Keratinocyte (primary cell): Measurements from ENCODE around the gene KRT71.

Experiments used
- EZH2 ChIP-seq: IDR thresholded peaks from one replicate; pipeline ENCODE4 v1.6.1; 2012; ENCODE audit warnings: inconsistent platforms, mild to moderate bottlenecking, low read length, moderate library complexity
- TF ChIP-seq, protein P1 (sequence below), 3 experiments: IDR thresholded peaks in 1 of 3; conservative IDR thresholded peaks in 1 of 3; optimal IDR thresholded peaks in 1 of 3; 2 replicates in 2 of 3; 3 replicates in 1 of 3; pipeline versions ENCODE3 to v1.5.1; 2011; ENCODE audit warnings: low read length in 3 of 3, mild to moderate bottlenecking in 3 of 3, moderate library complexity in 2 of 3, control low read depth in 1 of 3, inconsistent platforms in 1 of 3; ENCODE audit not compliant: insufficient read depth in 2 of 3; ENCODE audit errors: extremely low read depth in 1 of 3

DNA sequence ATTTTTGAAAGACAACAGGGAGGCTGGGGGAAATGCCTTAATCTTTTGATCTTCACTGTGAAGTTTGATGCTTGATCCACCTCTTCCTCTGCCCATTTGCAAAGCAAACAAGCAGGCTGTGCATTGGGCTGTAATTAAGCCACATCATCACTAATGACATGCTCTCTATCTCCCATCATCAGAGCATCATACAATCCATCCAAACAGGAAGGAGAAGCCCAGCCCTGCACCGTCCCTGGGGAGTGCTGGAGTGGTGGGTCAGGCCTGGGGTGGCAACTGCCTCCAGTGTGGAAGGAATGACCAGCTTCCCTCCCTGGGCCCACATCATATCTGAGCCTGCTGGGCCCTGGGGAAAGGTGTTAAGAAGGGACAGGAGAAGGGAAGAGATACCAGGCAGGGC, 27.6 kb upstream of the KRT71 start:
- TF ChIP-seq, protein P1, sequence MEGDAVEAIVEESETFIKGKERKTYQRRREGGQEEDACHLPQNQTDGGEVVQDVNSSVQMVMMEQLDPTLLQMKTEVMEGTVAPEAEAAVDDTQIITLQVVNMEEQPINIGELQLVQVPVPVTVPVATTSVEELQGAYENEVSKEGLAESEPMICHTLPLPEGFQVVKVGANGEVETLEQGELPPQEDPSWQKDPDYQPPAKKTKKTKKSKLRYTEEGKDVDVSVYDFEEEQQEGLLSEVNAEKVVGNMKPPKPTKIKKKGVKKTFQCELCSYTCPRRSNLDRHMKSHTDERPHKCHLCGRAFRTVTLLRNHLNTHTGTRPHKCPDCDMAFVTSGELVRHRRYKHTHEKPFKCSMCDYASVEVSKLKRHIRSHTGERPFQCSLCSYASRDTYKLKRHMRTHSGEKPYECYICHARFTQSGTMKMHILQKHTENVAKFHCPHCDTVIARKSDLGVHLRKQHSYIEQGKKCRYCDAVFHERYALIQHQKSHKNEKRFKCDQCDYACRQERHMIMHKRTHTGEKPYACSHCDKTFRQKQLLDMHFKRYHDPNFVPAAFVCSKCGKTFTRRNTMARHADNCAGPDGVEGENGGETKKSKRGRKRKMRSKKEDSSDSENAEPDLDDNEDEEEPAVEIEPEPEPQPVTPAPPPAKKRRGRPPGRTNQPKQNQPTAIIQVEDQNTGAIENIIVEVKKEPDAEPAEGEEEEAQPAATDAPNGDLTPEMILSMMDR (optimal IDR thresholded peaks at IDR 0.05 in 1 of 3, IDR thresholded peaks at IDR 0.05 in 1 of 3, conservative IDR thresholded peaks at IDR 0.05 in 1 of 3; ENCODE audit: extremely low read depth in 1 of 3, insufficient read depth in 2 of 3, low read length in 3 of 3): no peak
- TF ChIP-seq EZH2: no peak
